Neural cell (in vitro differentiated cells): ENCODE data around the gene TRIM45. TPM values are rescaled to one million over a fixed set of nuclear protein-coding genes. Genes with fewer than 3 reads are reported as not detected.

Source experiments
- H2AFZ ChIP-seq: fragments of 200-600, 300-800 bp; sonication (generic), shearing (Covaris generic); 2 replicates; pipeline ENCODE4 v1.6.0; 2014; ENCODE audit warnings: low read depth, mild to moderate bottlenecking, antibody characterized with exemption, low read length, moderate library complexity
- H3F3A ChIP-seq: fragments of 200-600 bp; shearing (Covaris generic); 2 replicates; pipeline ENCODE4 v1.6.1; 2016; ENCODE audit warnings: mild to moderate bottlenecking, moderate library complexity, mixed read lengths, antibody characterized with exemption, low read length; ENCODE audit not compliant: insufficient read depth, poor library complexity, severe bottlenecking
- H3K27ac ChIP-seq: fragments of 200-600, 300-800 bp; sonication (generic), shearing (Covaris generic); 2 replicates; pipeline ENCODE4 v1.5.1; 2014; ENCODE audit warnings: mild to moderate bottlenecking, low read length, moderate library complexity
- H3K27me3 ChIP-seq: fragments of 300-800, 200-600 bp; sonication (generic), shearing (Covaris generic); 2 replicates; pipeline ENCODE4 v1.6.0; 2014; ENCODE audit warnings: mild to moderate bottlenecking, low read depth, low read length, moderate library complexity; ENCODE audit not compliant: insufficient read depth
- H3K36me3 ChIP-seq: fragments of 300-800, 200-600 bp; sonication (generic), shearing (Covaris generic); 2 replicates; pipeline ENCODE4 v1.5.1; 2014; ENCODE audit warnings: mild to moderate bottlenecking, antibody characterized with exemption, low read length, moderate library complexity; ENCODE audit not compliant: insufficient read depth
- H3K4me2 ChIP-seq: fragments of 300-800, 200-600 bp; sonication (generic), shearing (Covaris generic); 2 replicates; pipeline ENCODE4 v1.6.0; 2014; ENCODE audit warnings: mild to moderate bottlenecking, low read length
- H3K4me3 ChIP-seq: fragments of 300-800, 200-600 bp; sonication (generic), shearing (Covaris generic); 2 replicates; pipeline ENCODE4 v1.5.1; 2014; ENCODE audit warnings: mild to moderate bottlenecking, low read length, moderate library complexity
- H3K79me2 ChIP-seq: fragments of 200-600 bp; shearing (Covaris generic); replicated peaks from 2 replicates; pipeline ENCODE4 v1.6.0; 2014; ENCODE audit warnings: mild to moderate bottlenecking, low read length, moderate library complexity; ENCODE audit not compliant: insufficient read depth
- H3K9ac ChIP-seq: fragments of 300-800, 200-600 bp; sonication (generic), shearing (Covaris generic); 2 replicates; pipeline ENCODE4 v1.6.1; 2016; ENCODE audit warnings: mild to moderate bottlenecking, low read length, mixed read lengths
- H3K9me2 ChIP-seq: fragments of 200-600 bp; shearing (Covaris generic); 2 replicates; pipeline ENCODE4 v1.6.1; 2016; ENCODE audit warnings: mild to moderate bottlenecking, low read length, mixed read lengths; ENCODE audit not compliant: insufficient read depth
- H3K9me3 ChIP-seq: fragments of 200-600, 300-800 bp; sonication (generic), shearing (Covaris generic); 2 replicates; pipeline ENCODE4 v1.6.1; 2016; ENCODE audit warnings: mild to moderate bottlenecking, mixed run types, low read length, moderate library complexity, mixed read lengths
- H4K20me1 ChIP-seq: fragments of 200-600 bp; shearing (Covaris generic); 2 replicates; pipeline ENCODE4 v1.6.1; 2016; ENCODE audit warnings: mild to moderate bottlenecking, mixed run types; ENCODE audit not compliant: insufficient read depth
- CTCF ChIP-seq: fragments of 450-650 bp; IDR thresholded peaks from 2 replicates; pipeline ENCODE4 v1.5.1; 2014; ENCODE audit warnings: antibody characterized with exemption, mild to moderate bottlenecking, moderate library complexity; ENCODE audit not compliant: poor library complexity, severe bottlenecking
- EP300 ChIP-seq: fragments of 450-650 bp; conservative IDR thresholded peaks from 2 replicates; pipeline ENCODE4 v1.6.1; 2014; ENCODE audit warnings: antibody characterized with exemption, mild to moderate bottlenecking, moderate library complexity; ENCODE audit not compliant: poor library complexity, severe bottlenecking
- EZH2 ChIP-seq: fragments of 200-600, 300-800 bp; shearing (Covaris generic), sonication (generic); IDR thresholded peaks from 2 replicates; pipeline ENCODE4 v1.6.1; 2014; ENCODE audit warnings: antibody characterized with exemption, low read length, borderline replicate concordance, mild to moderate bottlenecking; ENCODE audit not compliant: insufficient read depth, poor library complexity, severe bottlenecking
- MXI1 ChIP-seq: fragments of 450-650 bp; conservative IDR thresholded peaks from 2 replicates; pipeline ENCODE4 v1.6.1; 2014; ENCODE audit warnings: antibody characterized with exemption, mild to moderate bottlenecking; ENCODE audit not compliant: poor library complexity, severe bottlenecking
- POLR2AphosphoS5 ChIP-seq: IDR thresholded peaks from 2 replicates; pipeline ENCODE4 v1.6.1; 2012
- RAD21 ChIP-seq: fragments of 450-650 bp; conservative IDR thresholded peaks from 2 replicates; pipeline ENCODE4 v1.6.1; 2014; ENCODE audit warnings: antibody characterized with exemption, mild to moderate bottlenecking, moderate library complexity
- REST ChIP-seq: IDR thresholded peaks from 2 replicates; pipeline ENCODE4 v1.6.1; 2012; ENCODE audit warnings: borderline replicate concordance
- SMC3 ChIP-seq: fragments of 450-650 bp; conservative IDR thresholded peaks from 2 replicates; pipeline ENCODE4 v1.6.1; 2014; ENCODE audit warnings: antibody characterized with exemption, mild to moderate bottlenecking, moderate library complexity; ENCODE audit not compliant: poor library complexity
- TAF1 ChIP-seq: IDR thresholded peaks from 2 replicates; pipeline ENCODE4 v1.6.1; 2012; ENCODE audit warnings: low read depth
- polyA plus RNA-seq: library from polyadenylated mRNA; depleted of rRNA; stranded (reverse); fragments of >200 nt; gene quantifications from 2 replicates; pipeline ENCODE4 v1.2.3, GENCODE V29; 2014

Gene TRIM45
- polyA plus RNA-seq, 1 donor from 2014 or later, result 4.9 TPM

GRCh38 chr1:117116784-117117130 is 4.8 kb downstream of the TRIM45 start:
- Histone ChIP-seq H2AFZ (no peak overlapping the region), H3K4me3 (no peak overlapping the region), H3K9ac (no peak overlapping the region), H3K27me3 (no peaks in the 10 kb centered on the region), H3K9me3 (no peaks in the 10 kb centered on the region), H3F3A (no peaks in the 10 kb centered on the region), H4K20me1 (no peaks in the 10 kb centered on the region), H3K27ac (no peak overlapping the region), H3K4me2 (no peak overlapping the region), H3K36me3 (no peaks in the 10 kb centered on the region), H3K9me2 (no peaks in the 10 kb centered on the region), H3K79me2 (no peaks in the 10 kb centered on the region)
- TF ChIP-seq REST, result no peak
- TF ChIP-seq RAD21, result no peak
- no peak for TF ChIP-seq CTCF
- no peak for TF ChIP-seq EP300
- TF ChIP-seq SMC3, result no peak
- TF ChIP-seq EZH2, result no peak
- TF ChIP-seq POLR2AphosphoS5, result no peak
- TF ChIP-seq MXI1, result no peak
- no peak for TF ChIP-seq TAF1

- Histone ChIP-seq H4K20me1 (no peaks in the 10 kb centered on the region), H3K27ac (no peak overlapping the region), H3K79me2 (no peaks in the 10 kb centered on the region), H3K9me2 (no peaks in the 10 kb centered on the region), H3K4me2 (no peak overlapping the region), H3K27me3 (no peaks in the 10 kb centered on the region), H3K9me3 (no peaks in the 10 kb centered on the region), H2AFZ (no peak overlapping the region), H3K9ac (no peak overlapping the region), H3K36me3 (no peaks in the 10 kb centered on the region), H3K4me3 (no peak overlapping the region), H3F3A (no peaks in the 10 kb centered on the region)
- TF ChIP-seq EP300 (no peak), REST (no peak), EZH2 (no peak), SMC3 (no peak)
Measured at GRCh38 chr1:117116090-117116783, 5.3 kb downstream of the TRIM45 start.
